GM18870 (cell line): ENCODE results near the gene MYH11.
"Not testable (repeated sequence)": the region's sequence is repeated elsewhere in the genome, so short reads cannot be mapped to it uniquely, and the experiment has no call there.

Source experiments
- ATAC-seq: cut with Tn5 transposase; IDR thresholded peaks from one replicate; pipeline ENCODE4 v1.9.1; 2021; ENCODE audit warnings: moderate library complexity; ENCODE audit not compliant: unreplicated experiment

MYH11 gene

GRCh38 chr16:15879255-15879811 is 22.5 kb upstream of the MYH11 start:
- no peak for ATAC-seq

- no peak for ATAC-seq
Observed at GRCh38 chr16:15876503-15876902, 19.7 kb upstream of the MYH11 start.

GRCh38 chr16:15874745-15875314 is 18.0 kb upstream of the MYH11 start:
- no peak for ATAC-seq

GRCh38 chr16:15873737-15874136 is 16.9 kb upstream of the MYH11 start:
- no peak for ATAC-seq

GRCh38 chr16:15873301-15873700 is 16.5 kb upstream of the MYH11 start:
- no peak for ATAC-seq

- no peak for ATAC-seq
Observed at GRCh38 chr16:15870011-15870410, 13.2 kb upstream of the MYH11 start.

- ATAC-seq, result no peak
Observed at GRCh38 chr16:15866451-15866850, 9.6 kb upstream of the MYH11 start.

- ATAC-seq, result no peak
Observed at GRCh38 chr16:15865742-15866141, 8.9 kb upstream of the MYH11 start.

- no peak for ATAC-seq
Observed at GRCh38 chr16:15864939-15865338, 8.1 kb upstream of the MYH11 start.

- ATAC-seq, result no peak
Observed at GRCh38 chr16:15861996-15862395, 5.2 kb upstream of the MYH11 start.

GRCh38 chr16:15858921-15859668 is 2.3 kb upstream of the MYH11 start:
- ATAC-seq, result no peak

- ATAC-seq, result no peak
Observed at GRCh38 chr16:15857724-15858560, 1.1 kb upstream of the MYH11 start.

- ATAC-seq, result no peak
Observed at GRCh38 chr16:15856182-15856581, 646 bp downstream of the MYH11 start.

GRCh38 chr16:15855704-15856003 is 1.2 kb downstream of the MYH11 start:
- peak; percentile 74 for ATAC-seq

- ATAC-seq, result no peak
Observed at GRCh38 chr16:15854906-15855703, 1.7 kb downstream of the MYH11 start.

GRCh38 chr16:15854061-15854460 is 2.8 kb downstream of the MYH11 start:
- no peak for ATAC-seq

- ATAC-seq, result no peak
Observed at GRCh38 chr16:15853021-15853420, 3.8 kb downstream of the MYH11 start.

GRCh38 chr16:15850555-15850954 is 6.3 kb downstream of the MYH11 start:
- not testable (repeated sequence) for ATAC-seq

- ATAC-seq, result no peak
Observed at GRCh38 chr16:15849209-15849981, 7.4 kb downstream of the MYH11 start.

- ATAC-seq, result no peak
Observed at GRCh38 chr16:15847611-15848175, 9.1 kb downstream of the MYH11 start.
